Endothelial cell (in vitro differentiated cells): Measurements from ENCODE around the gene BNC2. TPM values are rescaled to one million over a fixed set of nuclear protein-coding genes. Genes with fewer than 3 reads are reported as not detected.

Source experiments
- DNase-seq: peaks from one replicate; pipeline ENCODE4 v3.0.0; 2021; ENCODE audit warnings: low spot score
- H3K27ac Mint-ChIP-seq: one replicate; pipeline ENCODE4 v1.8.0; 2021; ENCODE audit warnings: mixed read lengths, inconsistent platforms; ENCODE audit not compliant: unreplicated experiment
- H3K27me3 Mint-ChIP-seq: one replicate; pipeline ENCODE4 v1.8.0; 2021; ENCODE audit warnings: mild to moderate bottlenecking, moderate library complexity, mixed read lengths, inconsistent platforms; ENCODE audit not compliant: unreplicated experiment
- H3K36me3 Mint-ChIP-seq: one replicate; pipeline ENCODE4 v1.8.0; 2021; ENCODE audit warnings: mild to moderate bottlenecking, low read depth, mixed read lengths, inconsistent platforms; ENCODE audit not compliant: unreplicated experiment
- H3K4me1 Mint-ChIP-seq: one replicate; pipeline ENCODE4 v1.8.0; 2021; ENCODE audit warnings: mild to moderate bottlenecking, mixed read lengths, inconsistent platforms; ENCODE audit not compliant: unreplicated experiment
- H3K4me3 Mint-ChIP-seq: one replicate; pipeline ENCODE4 v1.8.0; 2021; ENCODE audit warnings: mild to moderate bottlenecking, mixed read lengths, inconsistent platforms; ENCODE audit not compliant: unreplicated experiment
- H3K9me3 Mint-ChIP-seq: one replicate; pipeline ENCODE4 v1.8.0; 2021; ENCODE audit warnings: mixed read lengths, inconsistent platforms; ENCODE audit not compliant: unreplicated experiment
- total RNA-seq: library from RNA; stranded (reverse); fragmentation: NEBNext Ultra II Directional; extraction: Animal tissue kit (Norgen Biotek cat#: 25700); gene quantifications from one replicate; pipeline ENCODE4 v1.2.1, GENCODE V29; 2021; ENCODE audit not compliant: unreplicated experiment
- TF ChIP-seq, protein P1 (sequence below): fragments of 200-600 bp; sonication (generic); IDR thresholded peaks from one replicate; pipeline ENCODE4 v1.5.0; 2021; ENCODE audit warnings: antibody characterized with exemption; ENCODE audit not compliant: unreplicated experiment

The BNC2 gene
- total RNA-seq, 1 donor from 2014 or later = 20.1 TPM

DNA sequence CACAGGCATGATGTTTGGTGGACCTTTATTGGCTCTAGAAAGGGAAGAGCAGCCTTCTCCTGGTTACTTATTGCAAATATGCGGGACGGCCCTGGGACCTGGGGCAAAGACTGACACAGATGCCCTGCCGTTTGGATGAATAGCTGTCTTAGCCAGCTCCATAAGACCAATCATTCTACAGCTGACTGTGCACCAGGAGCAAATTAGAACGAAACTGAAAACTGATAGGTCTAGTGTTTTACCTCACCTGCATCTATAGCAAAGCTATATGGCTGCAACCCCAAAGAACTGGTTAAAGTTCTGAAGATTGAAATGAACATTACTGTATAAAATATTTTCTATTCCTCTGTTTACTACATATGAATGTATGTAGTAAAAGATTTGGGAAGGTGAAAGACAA lies 34.2 kb upstream of the BNC2 start:
- no peaks in the 10 kb centered on the region for H3K4me1 Mint-ChIP-seq
- H3K27me3 Mint-ChIP-seq = no peaks in the 10 kb centered on the region
- H3K9me3 Mint-ChIP-seq = no peaks in the 10 kb centered on the region
- no peaks in the 10 kb centered on the region for H3K36me3 Mint-ChIP-seq
- TF ChIP-seq, protein P1, sequence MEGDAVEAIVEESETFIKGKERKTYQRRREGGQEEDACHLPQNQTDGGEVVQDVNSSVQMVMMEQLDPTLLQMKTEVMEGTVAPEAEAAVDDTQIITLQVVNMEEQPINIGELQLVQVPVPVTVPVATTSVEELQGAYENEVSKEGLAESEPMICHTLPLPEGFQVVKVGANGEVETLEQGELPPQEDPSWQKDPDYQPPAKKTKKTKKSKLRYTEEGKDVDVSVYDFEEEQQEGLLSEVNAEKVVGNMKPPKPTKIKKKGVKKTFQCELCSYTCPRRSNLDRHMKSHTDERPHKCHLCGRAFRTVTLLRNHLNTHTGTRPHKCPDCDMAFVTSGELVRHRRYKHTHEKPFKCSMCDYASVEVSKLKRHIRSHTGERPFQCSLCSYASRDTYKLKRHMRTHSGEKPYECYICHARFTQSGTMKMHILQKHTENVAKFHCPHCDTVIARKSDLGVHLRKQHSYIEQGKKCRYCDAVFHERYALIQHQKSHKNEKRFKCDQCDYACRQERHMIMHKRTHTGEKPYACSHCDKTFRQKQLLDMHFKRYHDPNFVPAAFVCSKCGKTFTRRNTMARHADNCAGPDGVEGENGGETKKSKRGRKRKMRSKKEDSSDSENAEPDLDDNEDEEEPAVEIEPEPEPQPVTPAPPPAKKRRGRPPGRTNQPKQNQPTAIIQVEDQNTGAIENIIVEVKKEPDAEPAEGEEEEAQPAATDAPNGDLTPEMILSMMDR = no peak
- no peak overlapping the region for H3K27ac Mint-ChIP-seq
- DNase-seq = no peak
- H3K4me3 Mint-ChIP-seq = no peak overlapping the region

DNA sequence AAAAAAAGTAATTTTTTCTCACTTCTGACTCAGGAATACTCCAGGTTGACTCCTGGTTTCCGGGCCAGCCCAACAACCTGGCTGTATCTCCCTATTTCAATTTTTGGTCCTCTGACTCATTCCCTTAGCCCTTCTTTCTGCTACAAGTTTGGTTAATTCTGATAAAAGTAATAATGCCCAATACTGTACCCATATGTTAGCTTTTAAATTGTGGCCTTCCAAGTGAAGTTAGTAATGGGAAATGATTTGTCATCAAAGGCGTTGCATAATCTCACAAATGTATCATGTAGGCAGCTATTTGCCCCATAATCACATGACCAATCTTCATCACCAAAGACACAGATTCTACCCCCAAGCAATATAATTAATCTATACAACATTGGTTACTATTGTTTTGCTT lies 31.1 kb upstream of the BNC2 start:
- Mint-ChIP-seq H3K4me3 (no peak overlapping the region), H3K36me3 (no peaks in the 10 kb centered on the region), H3K4me1 (no peaks in the 10 kb centered on the region), H3K27ac (no peak overlapping the region), H3K9me3 (no peaks in the 10 kb centered on the region), H3K27me3 (peaks cover 2% of the 10 kb centered on the region)
- TF ChIP-seq, protein P1 = no peak
- DNase-seq = no peak

DNA sequence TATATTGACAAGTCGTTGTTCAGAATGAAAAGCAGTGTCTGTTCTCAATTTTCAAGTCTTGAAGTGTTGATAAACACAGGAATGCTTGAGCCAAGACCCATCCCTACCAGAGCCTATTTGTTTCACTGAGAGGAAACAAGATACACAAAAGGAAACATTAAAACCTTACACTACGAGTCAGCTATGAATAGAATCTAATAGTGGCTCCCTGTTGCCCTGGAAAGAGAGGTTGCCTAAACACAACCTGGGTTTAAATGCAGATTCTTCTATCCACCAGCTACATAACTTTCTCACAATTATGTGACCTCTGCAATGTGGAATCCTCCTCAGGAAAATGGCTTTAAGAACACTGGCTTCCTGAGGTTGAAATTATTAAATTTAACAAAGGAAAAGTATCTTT lies 29.1 kb upstream of the BNC2 start:
- no peak overlapping the region for H3K4me3 Mint-ChIP-seq
- TF ChIP-seq, protein P1 = no peak
- H3K4me1 Mint-ChIP-seq = no peaks in the 10 kb centered on the region
- H3K9me3 Mint-ChIP-seq = no peaks in the 10 kb centered on the region
- H3K27me3 Mint-ChIP-seq = peaks cover 2% of the 10 kb centered on the region
- DNase-seq = no peak
- H3K27ac Mint-ChIP-seq = no peak overlapping the region
- no peaks in the 10 kb centered on the region for H3K36me3 Mint-ChIP-seq

DNA sequence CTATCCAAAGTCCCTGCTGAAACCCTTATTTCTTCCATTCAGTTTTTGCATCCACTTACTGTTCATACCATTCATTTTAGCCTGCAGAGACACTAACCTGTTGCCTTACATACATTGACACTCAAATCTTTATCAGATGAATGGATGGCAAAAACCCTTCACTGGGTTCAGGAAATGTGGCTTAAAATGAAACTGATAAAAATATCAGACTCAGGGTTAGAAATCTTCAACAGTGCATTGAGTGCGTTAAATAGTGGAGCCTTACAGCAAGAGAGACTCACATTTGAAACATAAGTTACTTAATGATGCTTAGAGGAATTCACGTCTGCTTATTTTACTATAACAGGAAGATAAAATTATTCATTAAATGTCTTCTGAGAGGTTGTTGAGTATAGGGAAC lies 28.0 kb upstream of the BNC2 start:
- H3K9me3 Mint-ChIP-seq = no peaks in the 10 kb centered on the region
- no peaks in the 10 kb centered on the region for H3K4me1 Mint-ChIP-seq
- TF ChIP-seq, protein P1 = no peak
- peaks cover 2% of the 10 kb centered on the region for H3K27me3 Mint-ChIP-seq
- no peak for DNase-seq
- H3K36me3 Mint-ChIP-seq = no peaks in the 10 kb centered on the region
- no peak overlapping the region for H3K27ac Mint-ChIP-seq
- no peak overlapping the region for H3K4me3 Mint-ChIP-seq

DNA sequence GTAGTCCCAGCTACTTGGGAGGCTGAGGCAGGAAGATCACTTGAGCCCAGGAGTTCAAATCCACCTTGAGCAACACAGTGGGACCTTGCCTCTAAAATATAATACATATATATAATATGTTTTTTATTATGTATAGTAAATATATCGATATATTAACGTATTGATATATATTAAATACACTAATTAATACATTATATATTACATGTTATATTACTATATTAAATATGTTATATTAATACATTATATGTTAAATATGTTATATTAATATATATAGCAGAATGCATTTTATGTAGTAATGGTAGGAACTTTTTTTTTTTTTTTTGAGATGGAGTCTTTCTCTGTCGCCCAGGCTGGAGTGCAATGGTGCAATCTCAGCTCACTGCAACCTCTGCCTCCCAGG lies 18.1 kb upstream of the BNC2 start:
- no peaks in the 10 kb centered on the region for H3K4me1 Mint-ChIP-seq
- TF ChIP-seq, protein P1 = no peak
- no peak for DNase-seq
- H3K9me3 Mint-ChIP-seq = no peaks in the 10 kb centered on the region
- no peaks in the 10 kb centered on the region for H3K27me3 Mint-ChIP-seq
- H3K4me3 Mint-ChIP-seq = no peak overlapping the region
- no peak overlapping the region for H3K27ac Mint-ChIP-seq
- H3K36me3 Mint-ChIP-seq = no peaks in the 10 kb centered on the region
